ENCODE measurements around the gene TRMT1.
A peak's percentile ranks its signal among the peaks of the same experiment; 100 is the strongest.

Gene TRMT1

GRCh38 chr19:13164343-13165161 is 48.0 kb upstream of the TRMT1 start:
- Histone ChIP-seq H3K36me3 (ENCODE audit: control insufficient read depth in 1 of 2, insufficient read depth in 2 of 2, low read depth in 1 of 2, low read length in 2 of 2) (no peaks in the 10 kb centered on the region), H3K27ac (ENCODE audit: low read length, poor library complexity, severe bottlenecking) (peak overlapping the region; percentile 98), H2BK15ac (ENCODE audit: low read depth, poor library complexity, severe bottlenecking) (peak overlapping the region; percentile 100), H3K9me3 (ENCODE audit: control insufficient read depth, low read length) (no peaks in the 10 kb centered on the region), H4K91ac (ENCODE audit: low read length) (peak overlapping the region; percentile 100), H3K4me3 (ENCODE audit: insufficient read depth in 1 of 2, low read depth in 1 of 2, low read length in 2 of 2) (peak overlapping the region in 1 of 2 experiments; percentile 58), H3K14ac (ENCODE audit: low read length in 2 of 2) (peak overlapping the region in 1 of 2 experiments; percentile 68), H3K79me1 (replicated peaks; ENCODE audit: low read length, poor library complexity, severe bottlenecking) (peaks cover 2% of the 10 kb centered on the region), H3K27me3 (ENCODE audit: control insufficient read depth in 1 of 2, insufficient read depth in 1 of 2, low read length in 2 of 2) (no peaks in the 10 kb centered on the region), H2BK120ac (ENCODE audit: low read depth, low read length) (peak overlapping the region; percentile 100), H3K4me1 (ENCODE audit: control insufficient read depth, insufficient read depth, low read depth, low read length) (peaks cover 32% of the 10 kb centered on the region), H2AFZ (ENCODE audit: low read depth, low read length) (peak overlapping the region; percentile 36), H4K8ac (ENCODE audit: low read length) (peak overlapping the region; percentile 99), H3K18ac (ENCODE audit: low read depth in 1 of 2, low read length in 2 of 2) (peak overlapping the region; percentile 96 to 97), H3K23ac (ENCODE audit: low read length in 2 of 2) (peak overlapping the region; percentile 43 to 73), H3K4me2 (ENCODE audit: low read length, poor library complexity, severe bottlenecking) (peak overlapping the region; percentile 71), H2BK5ac (ENCODE audit: low read depth, low read length, poor library complexity, severe bottlenecking) (peak overlapping the region; percentile 83), H2BK12ac (ENCODE audit: low read length in 2 of 2) (peak overlapping the region; percentile 98), H3K9ac (ENCODE audit: low read length) (peak overlapping the region; percentile 88), H2AK5ac (ENCODE audit: low read length, severe bottlenecking) (peak overlapping the region; percentile 97), H3K4ac (ENCODE audit: low read depth in 1 of 2, low read length in 2 of 2) (peak overlapping the region; percentile 97 to 100)
- WGBS: 5% methylated on average over 19 of the region's 19 CpGs
- peak; percentile 65 for DNase-seq

DNA sequence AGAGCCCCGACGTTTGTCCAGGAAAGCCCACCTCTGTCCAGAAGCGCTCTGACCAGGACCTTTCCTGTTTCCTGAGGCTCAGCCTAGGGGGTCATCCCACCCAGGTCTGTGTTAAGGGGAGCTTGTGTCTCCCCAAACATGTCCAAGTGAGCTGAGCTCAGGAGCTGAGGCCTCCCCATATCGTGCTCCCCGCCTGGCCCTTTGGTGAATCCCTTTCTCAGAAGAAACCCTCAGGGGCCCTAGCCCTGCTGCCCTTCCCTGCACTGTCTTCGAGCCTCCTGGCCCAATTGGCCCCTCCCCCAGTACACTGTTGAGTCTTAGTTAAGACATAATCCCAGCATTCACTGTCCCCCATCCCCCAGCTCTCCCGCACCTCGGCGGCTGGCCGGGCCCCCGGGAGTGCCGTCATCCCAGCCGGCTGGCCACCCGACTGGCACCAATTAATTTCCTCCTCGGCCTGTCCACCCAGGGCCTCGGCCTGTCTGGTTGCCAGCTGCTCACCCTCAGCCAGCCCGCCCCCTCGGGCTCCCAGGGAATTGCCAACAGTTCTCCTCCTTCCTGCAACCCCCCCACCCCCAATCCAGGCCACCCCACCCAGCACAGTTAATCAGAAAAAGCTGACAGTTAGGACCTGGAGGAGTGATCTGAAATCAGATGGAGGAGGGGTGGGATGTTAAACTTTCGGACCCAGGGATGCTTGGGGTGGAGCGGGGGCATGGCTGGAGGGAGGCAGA is 47.2 kb upstream of the TRMT1 start:
- Histone ChIP-seq H2BK12ac (ENCODE audit: low read length in 2 of 2) (peak overlapping the region; percentile 98), H3K27me3 (ENCODE audit: control insufficient read depth in 1 of 2, insufficient read depth in 1 of 2, low read length in 2 of 2) (no peaks in the 10 kb centered on the region), H2BK5ac (ENCODE audit: low read depth, low read length, poor library complexity, severe bottlenecking) (peak overlapping the region; percentile 83), H4K8ac (ENCODE audit: low read length) (peak overlapping the region; percentile 99), H3K14ac (ENCODE audit: low read length in 2 of 2) (peak overlapping the region in 1 of 2 experiments; percentile 68), H3K9me3 (ENCODE audit: control insufficient read depth, low read length) (no peaks in the 10 kb centered on the region), H2BK15ac (ENCODE audit: low read depth, poor library complexity, severe bottlenecking) (peak overlapping the region; percentile 100), H2AK5ac (ENCODE audit: low read length, severe bottlenecking) (peak overlapping the region; percentile 97), H3K27ac (ENCODE audit: low read length, poor library complexity, severe bottlenecking) (peak overlapping the region; percentile 98), H3K4me3 (ENCODE audit: insufficient read depth in 1 of 2, low read depth in 1 of 2, low read length in 2 of 2) (peak overlapping the region in 1 of 2 experiments; percentile 77), H3K23ac (ENCODE audit: low read length in 2 of 2) (peak overlapping the region; percentile 3 to 81), H3K4ac (ENCODE audit: low read depth in 1 of 2, low read length in 2 of 2) (peak overlapping the region; percentile 97 to 100), H2BK120ac (ENCODE audit: low read depth, low read length) (peak overlapping the region; percentile 100), H4K91ac (ENCODE audit: low read length) (peak overlapping the region; percentile 100), H3K36me3 (ENCODE audit: control insufficient read depth in 1 of 2, insufficient read depth in 2 of 2, low read depth in 1 of 2, low read length in 2 of 2) (no peaks in the 10 kb centered on the region), H3K4me2 (ENCODE audit: low read length, poor library complexity, severe bottlenecking) (peak overlapping the region; percentile 71), H3K79me1 (replicated peaks; ENCODE audit: low read length, poor library complexity, severe bottlenecking) (peaks cover 2% of the 10 kb centered on the region), H2AFZ (ENCODE audit: low read depth, low read length) (peak overlapping the region; percentile 36), H3K18ac (ENCODE audit: low read depth in 1 of 2, low read length in 2 of 2) (peak overlapping the region; percentile 96 to 100), H3K9ac (ENCODE audit: low read length) (peak overlapping the region; percentile 88), H3K4me1 (ENCODE audit: control insufficient read depth, insufficient read depth, low read depth, low read length) (peaks cover 29% of the 10 kb centered on the region)
- DNase-seq: peak; percentile 96
- 3% methylated on average over 15 of the region's 20 CpGs for WGBS

GRCh38 chr19:13162724-13163608 is 46.4 kb upstream of the TRMT1 start:
- H3K4ac ChIP-seq (ENCODE audit: low read depth in 1 of 2, low read length in 2 of 2): peak overlapping the region; percentile 92 to 98
- H3K27ac ChIP-seq (ENCODE audit: low read length, poor library complexity, severe bottlenecking): peak overlapping the region; percentile 98
- H3K18ac ChIP-seq (ENCODE audit: low read depth in 1 of 2, low read length in 2 of 2): peak overlapping the region; percentile 97 to 100
- H3K4me2 ChIP-seq (ENCODE audit: low read length, poor library complexity, severe bottlenecking): peak overlapping the region; percentile 44
- no peaks in the 10 kb centered on the region for H3K36me3 ChIP-seq (ENCODE audit: control insufficient read depth in 1 of 2, insufficient read depth in 2 of 2, low read depth in 1 of 2, low read length in 2 of 2)
- peak overlapping the region; percentile 41 to 77 for H3K4me3 ChIP-seq (ENCODE audit: insufficient read depth in 1 of 2, low read depth in 1 of 2, low read length in 2 of 2)
- peak overlapping the region; percentile 97 for H2BK15ac ChIP-seq (ENCODE audit: low read depth, poor library complexity, severe bottlenecking)
- H3K9ac ChIP-seq (ENCODE audit: low read length): peak overlapping the region; percentile 88
- H4K91ac ChIP-seq (ENCODE audit: low read length): peak overlapping the region; percentile 98
- peak overlapping the region; percentile 77 to 81 for H3K23ac ChIP-seq (ENCODE audit: low read length in 2 of 2)
- H2AFZ ChIP-seq (ENCODE audit: low read depth, low read length): peak overlapping the region; percentile 87
- H4K8ac ChIP-seq (ENCODE audit: low read length): peak overlapping the region; percentile 97
- H3K79me1 ChIP-seq (replicated peaks; ENCODE audit: low read length, poor library complexity, severe bottlenecking): no peaks in the 10 kb centered on the region
- peak overlapping the region in 1 of 2 experiments; percentile 93 for H3K14ac ChIP-seq (ENCODE audit: low read length in 2 of 2)
- H2BK12ac ChIP-seq (ENCODE audit: low read length in 2 of 2): peak overlapping the region; percentile 97
- peak; percentile 97 for DNase-seq
- peak overlapping the region; percentile 100 for H2BK120ac ChIP-seq (ENCODE audit: low read depth, low read length)
- peak overlapping the region; percentile 88 for H2AK5ac ChIP-seq (ENCODE audit: low read length, severe bottlenecking)
- peaks cover 29% of the 10 kb centered on the region for H3K4me1 ChIP-seq (ENCODE audit: control insufficient read depth, insufficient read depth, low read depth, low read length)
- 2% methylated on average over 50 of the region's 58 CpGs for WGBS
- H3K9me3 ChIP-seq (ENCODE audit: control insufficient read depth, low read length): no peaks in the 10 kb centered on the region
- H3K27me3 ChIP-seq (ENCODE audit: control insufficient read depth in 1 of 2, insufficient read depth in 1 of 2, low read length in 2 of 2): no peaks in the 10 kb centered on the region
- peak overlapping the region; percentile 83 for H2BK5ac ChIP-seq (ENCODE audit: low read depth, low read length, poor library complexity, severe bottlenecking)
